ENCODE measurements around the gene GAREM1.
"Not testable (repeated sequence)": the region's sequence is repeated elsewhere in the genome, so short reads cannot be mapped to it uniquely, and the experiment has no call there.

Gene GAREM1

GRCh38 chr18:32482117-32482516 is 11.4 kb upstream of the GAREM1 start:
- no peak for TF ChIP-seq CTCF (IDR thresholded peaks at IDR 0.05; ENCODE audit: extremely low read depth, insufficient read depth, missing control alignments)
- no peak for DNase-seq (ENCODE audit: low spot score)
- in situ Hi-C loops (cut with MboI; ENCODE audit: low pct_unique_long_range_greater_than_20kb, low sequenced_read_pairs, unreplicated experiment) = no loop called here

- in situ Hi-C loops (cut with MboI; ENCODE audit: low pct_unique_long_range_greater_than_20kb, low sequenced_read_pairs, unreplicated experiment) = no loop called here
- no peak for DNase-seq (ENCODE audit: low spot score)
These were observed 9.9 kb upstream of the GAREM1 start for GRCh38 chr18:32480581-32480980.

DNA sequence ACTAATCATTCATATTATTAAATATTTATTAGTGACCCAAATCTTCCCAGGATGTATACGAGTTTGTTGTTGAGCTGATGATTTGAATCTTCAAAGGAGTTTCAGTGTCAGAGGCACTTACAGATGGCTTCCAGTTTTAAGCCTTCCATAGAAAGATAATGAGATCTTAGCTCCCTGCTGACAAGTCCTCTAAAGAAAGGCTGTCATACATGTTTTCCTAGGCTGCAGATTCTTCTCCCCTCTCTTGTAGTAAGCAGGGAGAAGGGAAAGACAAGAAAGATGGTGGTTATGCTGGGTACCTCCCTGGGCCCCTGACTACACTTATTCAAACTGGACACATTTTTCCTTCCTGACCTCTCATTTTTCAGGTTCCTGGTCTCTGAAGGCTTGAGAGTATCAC is 8.1 kb upstream of the GAREM1 start:
- DNase-seq (ENCODE audit: low spot score) = no peak
- no peak for TF ChIP-seq CTCF (IDR thresholded peaks at IDR 0.05; ENCODE audit: extremely low read depth, insufficient read depth, missing control alignments)
- in situ Hi-C loops (cut with MboI; ENCODE audit: low pct_unique_long_range_greater_than_20kb, low sequenced_read_pairs, unreplicated experiment) = no loop called here

More at GRCh38 chr18:32480581-32480980, 9.9 kb upstream of the GAREM1 start:
- no peak for TF ChIP-seq CTCF (IDR thresholded peaks at IDR 0.05; ENCODE audit: extremely low read depth, insufficient read depth, missing control alignments)

- in situ Hi-C loops (cut with MboI; ENCODE audit: low pct_unique_long_range_greater_than_20kb, low sequenced_read_pairs, unreplicated experiment) = no loop called here
- DNase-seq (ENCODE audit: low spot score) = no peak
- TF ChIP-seq CTCF (IDR thresholded peaks at IDR 0.05; ENCODE audit: extremely low read depth, insufficient read depth, missing control alignments) = no peak
These were observed 7.6 kb upstream of the GAREM1 start for GRCh38 chr18:32478317-32478716.

DNA sequence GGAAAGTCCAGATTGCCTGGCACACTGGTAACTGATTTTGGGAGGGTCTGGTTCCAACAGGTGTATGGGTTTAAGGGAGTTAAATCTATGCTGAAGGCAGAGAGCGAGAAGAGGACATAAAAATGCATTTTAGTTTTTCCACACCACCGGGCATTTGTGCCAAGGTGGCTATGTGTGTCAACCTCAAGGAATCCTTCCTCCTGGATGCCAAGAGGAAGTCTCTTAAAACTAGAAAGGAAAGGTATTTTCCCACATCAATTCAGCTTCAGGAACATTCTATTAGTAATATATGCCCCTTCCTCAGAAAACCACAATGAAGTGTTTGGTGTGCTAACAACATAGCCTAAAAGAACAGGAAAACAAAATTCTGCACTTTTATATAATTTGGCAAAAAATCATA is 5.4 kb upstream of the GAREM1 start:
- no peak for TF ChIP-seq CTCF (IDR thresholded peaks at IDR 0.05; ENCODE audit: extremely low read depth, insufficient read depth, missing control alignments)
- in situ Hi-C loops (cut with MboI; ENCODE audit: low pct_unique_long_range_greater_than_20kb, low sequenced_read_pairs, unreplicated experiment) = no loop called here
- no peak for DNase-seq (ENCODE audit: low spot score)

DNA sequence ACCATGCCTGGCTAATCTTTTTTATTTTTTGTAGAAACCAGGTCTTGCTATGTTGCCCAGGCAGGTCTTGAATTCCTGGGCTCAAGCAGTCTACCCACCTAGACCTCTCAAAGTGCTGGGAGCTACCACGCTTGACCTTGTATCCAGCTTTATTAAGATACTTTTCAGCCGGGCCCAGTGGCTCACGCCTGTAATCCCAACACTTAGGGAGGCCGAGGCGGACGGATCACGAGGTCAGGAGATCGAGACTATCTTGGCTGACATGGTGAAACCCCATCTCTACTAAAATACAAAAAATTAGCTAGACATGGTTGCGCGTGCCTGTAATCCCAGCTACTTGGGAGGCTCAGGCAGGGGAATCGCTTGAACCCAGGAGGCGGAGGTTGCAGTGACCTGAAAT is 4.4 kb upstream of the GAREM1 start:
- in situ Hi-C loops (cut with MboI; ENCODE audit: low pct_unique_long_range_greater_than_20kb, low sequenced_read_pairs, unreplicated experiment); DNase-seq (ENCODE audit: low spot score): not testable (repeated sequence)

GRCh38 chr18:32473325-32473724 is 2.6 kb upstream of the GAREM1 start:
- TF ChIP-seq CTCF (IDR thresholded peaks at IDR 0.05; ENCODE audit: extremely low read depth, insufficient read depth, missing control alignments) = no peak
- no peak for DNase-seq (ENCODE audit: low spot score)
- in situ Hi-C loops (cut with MboI; ENCODE audit: low pct_unique_long_range_greater_than_20kb, low sequenced_read_pairs, unreplicated experiment) = no loop called here

Data from GM13977 (cell line).